Heart right ventricle (tissue), 16 donors: ENCODE data around the gene ADGRL3. TPM values are rescaled to one million over a fixed set of nuclear protein-coding genes. Genes with fewer than 3 reads are reported as not detected.

Source experiments
- ATAC-seq, 8 donors: fragments of 200-7000 bp; cut with Tn5 transposase; one replicate each; pipeline ENCODE4 v1.9.1; 2020; ENCODE audit warnings: mild to moderate bottlenecking in 8 of 8, moderate library complexity in 8 of 8, moderate number of reproducible peaks in 1 of 8
- DNase-seq, 2 donors: peaks; one replicate each; pipeline ENCODE4 v3.0.0-alpha.2; 2020
- H3K27ac ChIP-seq, 10 donors: fragments of 200-600 bp; sonication (generic) in 2 of 10; one replicate each; pipeline versions ENCODE4 v1.5.0 to v1.8.0; 2020 to 2022; ENCODE audit warnings: mild to moderate bottlenecking in 3 of 10
- H3K27me3 ChIP-seq, 7 donors: fragments of 200-600 bp; one replicate each; pipeline ENCODE4 v1.8.0; 2021 to 2022; ENCODE audit warnings: mild to moderate bottlenecking in 2 of 7
- H3K36me3 ChIP-seq, 9 donors: fragments of 200-600 bp; sonication (generic) in 1 of 9; one replicate each; pipeline versions ENCODE4 v1.5.0 to v1.8.0; 2020 to 2022; ENCODE audit warnings: mild to moderate bottlenecking in 2 of 9
- H3K4me1 ChIP-seq, 9 donors: fragments of 200-600 bp; sonication (generic) in 1 of 9; one replicate each; pipeline versions ENCODE4 v1.5.0 to v1.8.0; 2020 to 2022; ENCODE audit warnings: mild to moderate bottlenecking in 4 of 9
- H3K4me3 ChIP-seq, 10 donors: fragments of 200-600 bp; sonication (generic) in 2 of 10; one replicate each; pipeline versions ENCODE4 v1.5.0 to v1.8.0; 2020 to 2022; ENCODE audit warnings: mild to moderate bottlenecking in 7 of 10, moderate library complexity in 2 of 10
- H3K9me3 ChIP-seq, 11 donors: fragments of 200-600 bp in 10 of 11; sonication (generic) in 2 of 11; one replicate each; pipeline versions ENCODE4 v1.5.0 to v1.8.0; 2013 to 2022; ENCODE audit warnings: mild to moderate bottlenecking in 2 of 11, control low read depth in 1 of 11, moderate library complexity in 1 of 11
- CTCF ChIP-seq, 9 donors: fragments of 200-600 bp; sonication (generic) in 2 of 9; IDR thresholded peaks; one replicate each; pipeline versions ENCODE4 v1.5.0 to v1.8.0; 2021 to 2022; ENCODE audit warnings: antibody characterized with exemption in 9 of 9, mild to moderate bottlenecking in 5 of 9, moderate library complexity in 1 of 9
- WGBS, 2 donors: extraction: QIAGEN DNeasy Blood & Tissue Kit; methylation state at CpG; one replicate each; pipeline ENCODE4 v1.1.7; 2013; ENCODE audit warnings: inconsistent platforms in 1 of 2; 5-methylcytosine and 5-hydroxymethylcytosine counted together
- intact Hi-C, 10 donors: fragments of 100-400 bp; cut with DNase I; formaldehyde crosslinking; loops; one replicate each; pipeline versions ENCODE4 v1.11.1 to v1.14.2; 2022
- polyA plus RNA-seq, 2 donors: library from polyadenylated mRNA; stranded (reverse); fragments of 200-250 nt; gene quantifications; one replicate each; pipeline ENCODE4 v1.2.3, GENCODE V29; 2013
- total RNA-seq, 10 donors: library from RNA; stranded (reverse); fragmentation: NEBNext Ultra II Directional in 3 of 10; extraction: Animal tissue kit (Norgen Biotek cat#: 25700) in 3 of 10; gene quantifications; one replicate each; pipeline versions ENCODE4 v1.2.1 to v1.2.4, GENCODE V29; 2021 to 2023
- donor health status: Arrhythmogenic right ventricular cardiomyopathy.
- donor health status: ischemic (EF 13 %, LVEDD 7.1; RV severe dilation, severe dysfunction).
- donor health status: healthy with polysubstance abuse.
- donor health status: DM: no; HTN: yes; CAD: no.
- donor health status: DM: no; HTN: no; CAD: no.
- donor health status: ischemic (EF 25% LVEDD 6.9; RV normal size, moderate dysfunction).
- donor health status: ischemic (EF 25% LVEDD 5.7; RV mildly dilated, moderate dysfunction).
- donor health status: healthy.
- donor health status: DM: yes; HTN: yes; CAD: no.
- donor health status: Ischemic cardiomyopathy.
- donor health status: ischemic (EF 35%, LVEDD 5.7; RV mildly dilated, moderate dysfunction).
- donor health status: nonischemic (EF 11% LVEDD 7.7; RV severe dilation, severe dysfunction).
- donor health status: DM: yes; HTN: yes; CAD: no.
- donor health status: PGD.
- donor health status: ischemic (EF 29% LVEDD 5.4; RV normal size, mild dysfunction).
- donor health status: nonischemic (EF 23%, LVEDD 6.1; RV moderate dilation, normal function).

ADGRL3 gene
- total and polyA plus RNA-seq, 12 donors = 0.36 to 20.9 (median 4.6) TPM

GRCh38 chr4:61493470-61493869, 293.3 kb downstream of the ADGRL3 start:
- H3K27me3 ChIP-seq = no peaks in the 10 kb centered on the region
- WGBS, 2 donors = 89 to 94% methylated on average over 6 of the region's 6 CpGs

GRCh38 chr4:61500883-61501282, 300.8 kb downstream of the ADGRL3 start:
- peaks cover 0 to 4% (median 0%) of the 10 kb centered on the region in 9 donors for H3K4me1 ChIP-seq
- DNase-seq (no peak), ATAC-seq (no peak)
- no peaks in the 10 kb centered on the region for H3K27me3 ChIP-seq
- H3K36me3 ChIP-seq = no peaks in the 10 kb centered on the region
- intact Hi-C loops = no loop called here
- H3K9me3 ChIP-seq = peaks cover 0 to 4% (median 0%) of the 10 kb centered on the region in 11 donors
- H3K27ac ChIP-seq = no peak overlapping the region
- no peak overlapping the region for H3K4me3 ChIP-seq
- TF ChIP-seq CTCF (IDR thresholded peaks at IDR 0.05) = peak in 3 of 9 donors; percentile 9 to 26 (median 15)

More at GRCh38 chr4:61493470-61493869, 293.3 kb downstream of the ADGRL3 start:
- Histone ChIP-seq H3K4me1 (no peaks in the 10 kb centered on the region), H3K27ac (no peak overlapping the region), H3K4me3 (no peak overlapping the region), H3K9me3 (peaks cover 0 to 4% (median 0%) of the 10 kb centered on the region in 11 donors), H3K36me3 (no peaks in the 10 kb centered on the region)
- intact Hi-C loops = no loop called here
- TF ChIP-seq CTCF (IDR thresholded peaks at IDR 0.05) = no peak
- DNase-seq (no peak), ATAC-seq (no peak)

- no peaks in the 10 kb centered on the region for H3K36me3 ChIP-seq
- no peak for ATAC-seq
- no peak for TF ChIP-seq CTCF (IDR thresholded peaks at IDR 0.05)
- H3K4me3 ChIP-seq = no peak overlapping the region
- no peaks in the 10 kb centered on the region for H3K27me3 ChIP-seq
- intact Hi-C loops = no loop called here
- H3K9me3 ChIP-seq = no peaks in the 10 kb centered on the region
- H3K27ac ChIP-seq = no peak overlapping the region
- H3K4me1 ChIP-seq = peaks cover 0 to 8% (median 0%) of the 10 kb centered on the region in 9 donors
- no peak for DNase-seq
- WGBS, 2 donors = 49 to 50% methylated on average over 1 of the region's 1 CpG
Observed at GRCh38 chr4:61501812-61502211, 301.7 kb downstream of the ADGRL3 start.

GRCh38 chr4:61505773-61506685, 305.9 kb downstream of the ADGRL3 start:
- no peak for ATAC-seq
- WGBS, 2 donors = 65 to 81% methylated on average over 2 of the region's 2 CpGs
- intact Hi-C loops = no loop called here

More at GRCh38 chr4:61505773-61506685, 305.9 kb downstream of the ADGRL3 start:
- Histone ChIP-seq H3K4me1 (peaks cover 0 to 14% (median 0%) of the 10 kb centered on the region in 9 donors), H3K4me3 (no peak overlapping the region), H3K27me3 (no peaks in the 10 kb centered on the region), H3K9me3 (peaks cover 0 to 11% (median 0%) of the 10 kb centered on the region in 11 donors), H3K27ac (no peak overlapping the region), H3K36me3 (no peaks in the 10 kb centered on the region)
- no peak for TF ChIP-seq CTCF (IDR thresholded peaks at IDR 0.05)
- DNase-seq = no peak
